ENCODE measurements around the gene PRKCE.

PRKCE gene

DNA sequence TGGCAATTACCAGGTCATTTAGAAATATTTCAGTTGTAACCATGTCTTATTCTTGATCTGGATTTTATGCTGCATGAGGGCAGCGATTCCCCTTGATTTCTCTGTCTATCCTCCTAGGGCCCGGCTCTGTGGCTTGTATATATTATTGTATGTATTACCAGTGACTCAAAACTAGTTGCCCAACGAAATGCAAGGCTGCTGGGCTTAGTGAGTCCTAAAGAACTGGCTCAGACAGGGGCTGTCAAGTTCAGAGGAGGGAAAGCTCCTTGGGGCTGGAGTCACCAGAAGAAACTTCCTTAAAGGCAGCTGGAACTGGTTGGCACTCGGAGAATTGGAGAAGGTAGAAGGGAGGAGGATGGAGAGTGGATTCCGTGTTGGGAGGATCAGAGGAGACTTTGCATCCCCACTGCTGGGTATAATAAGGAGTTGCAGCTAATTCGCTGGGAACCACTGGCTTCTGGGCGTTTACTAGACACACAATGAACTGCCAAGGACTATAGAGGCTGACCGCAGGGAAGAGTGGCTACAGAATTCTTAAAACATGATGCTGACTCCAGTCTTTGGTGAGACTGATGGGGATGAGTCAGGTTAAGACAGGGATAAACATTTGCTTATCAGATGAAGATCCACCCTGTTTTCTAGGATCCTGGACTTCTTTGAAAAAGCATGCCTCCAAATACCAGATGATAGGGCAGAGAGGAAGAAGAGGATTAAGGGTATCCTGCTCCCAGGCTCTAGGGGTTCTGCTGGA lies 104.3 kb downstream of the PRKCE start:
- no peak for DNase-seq (ENCODE audit: low read depth)

DNA sequence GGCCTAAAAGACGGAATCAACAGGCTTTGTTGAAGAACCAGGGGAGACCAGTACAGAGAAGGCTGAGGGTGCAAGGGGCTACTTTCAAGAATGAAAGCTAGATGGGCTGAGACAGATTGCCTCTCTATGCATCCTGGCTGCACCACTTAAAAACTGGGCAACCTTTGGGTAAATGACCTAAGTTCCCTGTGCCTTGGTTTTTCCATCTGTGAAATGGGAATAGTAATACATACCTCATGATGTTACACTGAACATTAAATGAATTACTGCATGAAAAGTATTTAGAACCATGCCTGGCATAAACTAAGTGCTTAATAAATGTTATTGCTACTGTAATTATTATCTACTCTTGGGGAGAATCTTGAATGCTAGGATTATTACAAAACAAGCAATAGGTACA lies 106.5 kb downstream of the PRKCE start:
- DNase-seq (ENCODE audit: low read depth) = no peak

DNA sequence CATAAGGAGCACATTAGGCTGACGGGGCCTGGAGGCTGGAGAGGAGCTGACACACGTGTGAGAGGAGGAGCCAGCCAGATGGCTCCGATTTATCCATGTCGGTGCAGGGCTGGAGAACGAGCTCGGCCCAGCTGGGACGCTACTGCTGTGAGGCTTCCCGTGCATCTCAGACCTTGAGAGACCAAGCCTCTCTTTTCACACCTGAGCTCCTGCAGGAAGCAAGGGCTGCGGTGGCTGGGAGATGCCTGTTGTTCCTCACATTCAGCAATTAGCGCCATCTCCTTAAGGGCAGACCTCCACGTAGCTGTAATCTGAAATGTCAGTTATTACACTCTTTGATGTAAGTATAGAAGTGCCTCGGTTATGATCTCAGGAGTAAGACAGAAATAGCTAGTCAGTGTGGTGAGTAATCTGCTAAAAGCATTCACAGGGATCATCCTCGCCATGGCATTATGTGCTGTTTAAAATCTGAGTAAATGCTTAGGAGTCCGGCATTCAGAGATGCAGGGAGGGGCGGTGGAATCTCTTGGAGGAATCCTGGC lies 107.9 kb downstream of the PRKCE start:
- no peak for DNase-seq (ENCODE audit: low read depth)

DNA sequence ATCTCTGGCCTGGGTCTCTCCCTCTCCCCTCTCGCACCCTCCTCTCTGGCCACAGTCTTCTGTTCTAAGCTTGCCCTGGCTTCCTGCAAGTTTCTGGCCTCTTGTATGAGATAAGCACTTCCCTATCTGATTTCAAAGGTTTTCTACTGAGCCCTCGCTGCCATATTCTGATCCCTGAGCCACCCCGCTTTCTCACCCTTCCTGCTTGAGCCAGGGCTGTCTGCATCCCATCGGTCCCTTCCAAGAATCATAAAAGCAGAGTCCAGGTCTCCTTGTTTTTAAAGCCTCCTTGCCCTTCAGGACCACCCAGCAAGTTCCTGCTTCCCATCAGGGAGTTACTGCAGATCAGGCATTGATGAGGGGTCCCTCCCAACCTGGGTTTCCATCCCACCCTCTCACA lies 110.2 kb downstream of the PRKCE start:
- no peak for DNase-seq (ENCODE audit: low read depth)

DNA sequence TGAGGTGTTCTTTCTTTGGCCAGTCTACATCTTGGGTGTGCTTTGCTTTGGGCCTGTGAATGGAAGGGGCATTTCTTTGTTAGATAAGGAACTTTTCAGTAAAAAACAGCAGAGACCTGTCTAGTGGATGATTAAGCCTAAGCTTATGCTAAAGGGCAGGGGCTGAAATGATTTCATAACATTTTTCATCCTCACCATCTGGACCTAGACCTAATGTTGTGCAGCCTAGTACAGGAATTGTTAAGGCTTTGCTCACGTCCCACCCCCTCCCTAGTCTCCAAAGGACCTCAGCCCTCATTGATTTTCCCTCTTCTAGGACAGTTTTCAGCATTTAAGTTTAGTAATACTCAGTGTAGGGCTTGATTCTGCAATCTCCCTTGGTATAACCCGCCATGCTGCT lies 111.8 kb downstream of the PRKCE start:
- no peak for DNase-seq (ENCODE audit: low read depth)

DNA sequence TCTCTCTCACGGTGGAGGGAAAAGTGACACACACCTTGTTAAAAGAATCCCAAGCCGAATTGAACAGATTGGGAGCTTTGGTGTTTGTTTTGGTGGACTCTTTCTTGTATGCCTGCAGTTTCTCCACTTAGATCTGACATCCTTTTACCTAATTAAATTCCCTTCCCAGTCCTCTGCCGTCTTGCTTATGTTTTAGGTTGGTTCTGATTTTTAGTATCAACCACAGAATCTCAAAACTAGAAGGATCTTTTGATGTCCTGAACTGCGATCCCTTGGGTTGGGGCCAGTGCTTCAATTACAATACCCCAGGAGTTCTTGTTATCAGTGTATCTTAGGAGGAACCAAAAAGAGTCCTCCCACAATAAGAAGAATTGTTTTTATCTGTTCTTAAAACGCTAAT lies 112.3 kb downstream of the PRKCE start:
- no peak for DNase-seq (ENCODE audit: low read depth)

DNA sequence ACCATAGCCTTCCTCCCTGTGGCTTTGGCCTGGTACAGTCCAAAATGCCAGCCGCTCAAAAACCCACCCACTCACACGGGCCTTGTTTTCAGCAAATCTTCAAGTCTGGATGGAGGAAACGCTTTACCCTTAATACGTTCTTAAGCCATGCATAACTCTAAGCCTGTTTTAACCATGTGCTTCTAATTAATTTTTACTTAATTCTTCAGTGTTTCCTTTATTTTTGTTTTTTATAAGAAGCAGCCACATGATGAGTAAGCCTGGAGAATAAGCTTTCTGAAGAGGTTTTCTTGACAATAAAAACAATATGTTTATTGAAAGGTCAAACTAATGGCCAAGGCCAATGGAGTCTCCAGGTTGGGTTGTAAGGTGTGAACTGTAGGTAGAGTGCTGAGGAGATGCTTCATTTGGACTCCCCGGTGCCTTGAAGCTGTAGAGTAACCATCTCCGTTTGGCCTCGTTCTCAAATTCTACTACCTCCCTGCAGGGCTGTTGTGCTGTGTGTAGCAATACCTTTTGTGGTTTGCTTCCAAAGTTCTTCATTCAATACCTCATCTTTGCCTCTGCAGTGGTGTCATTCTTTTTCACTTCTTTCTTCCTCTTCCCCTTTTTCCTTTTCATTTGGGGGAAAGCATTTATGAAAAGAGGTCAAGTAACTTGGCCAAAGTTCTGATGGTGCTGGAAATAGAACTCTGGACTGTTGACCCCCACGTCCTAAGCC lies 113.7 kb downstream of the PRKCE start:
- DNase-seq (ENCODE audit: low read depth) = no peak

DNA sequence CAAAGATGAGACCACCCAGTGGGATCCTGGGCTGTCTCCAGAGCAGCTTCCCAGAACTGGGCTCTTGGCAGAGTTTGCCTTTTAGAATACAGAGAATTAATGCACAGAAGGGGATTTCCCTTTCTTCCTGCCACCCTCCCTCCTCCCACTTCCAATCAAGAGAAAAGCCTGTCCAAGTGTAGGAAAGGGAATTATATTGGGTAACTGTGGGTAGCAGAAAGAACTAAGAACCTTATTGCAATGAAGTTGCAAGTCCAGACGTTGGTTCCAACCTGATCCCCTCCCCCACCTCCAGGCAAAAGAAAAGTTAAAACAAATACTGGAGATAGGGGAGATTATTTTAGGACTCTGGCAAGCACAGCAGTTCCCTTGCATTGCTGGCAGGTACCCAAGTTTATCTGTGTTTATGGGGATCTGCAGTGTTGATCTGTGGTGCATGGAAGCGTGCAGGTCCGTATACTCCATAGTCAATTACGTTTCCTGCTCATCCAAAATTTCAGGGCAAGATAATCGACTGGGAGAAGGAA lies 114.3 kb downstream of the PRKCE start:
- DNase-seq (ENCODE audit: low read depth) = no peak

DNA sequence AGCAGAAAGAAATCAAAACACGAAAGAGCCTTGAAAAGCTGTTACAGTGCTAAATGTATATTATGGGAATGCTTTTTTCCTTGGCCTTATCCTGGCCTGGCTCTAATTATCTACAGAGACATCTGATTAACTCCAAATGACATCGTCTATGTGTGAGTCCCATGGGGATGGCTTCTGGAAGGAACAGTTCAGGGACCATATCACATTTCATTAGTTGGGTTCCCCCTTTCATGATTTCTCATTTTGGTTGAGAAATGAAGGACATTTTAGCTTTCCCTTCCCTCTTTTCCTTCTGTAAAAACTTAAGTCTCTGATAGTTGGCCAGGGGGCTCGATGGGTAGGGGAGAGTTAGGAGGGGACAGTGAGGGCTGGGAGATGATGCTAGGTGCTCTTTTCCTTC lies 116.7 kb downstream of the PRKCE start:
- DNase-seq (ENCODE audit: low read depth) = no peak

DNA sequence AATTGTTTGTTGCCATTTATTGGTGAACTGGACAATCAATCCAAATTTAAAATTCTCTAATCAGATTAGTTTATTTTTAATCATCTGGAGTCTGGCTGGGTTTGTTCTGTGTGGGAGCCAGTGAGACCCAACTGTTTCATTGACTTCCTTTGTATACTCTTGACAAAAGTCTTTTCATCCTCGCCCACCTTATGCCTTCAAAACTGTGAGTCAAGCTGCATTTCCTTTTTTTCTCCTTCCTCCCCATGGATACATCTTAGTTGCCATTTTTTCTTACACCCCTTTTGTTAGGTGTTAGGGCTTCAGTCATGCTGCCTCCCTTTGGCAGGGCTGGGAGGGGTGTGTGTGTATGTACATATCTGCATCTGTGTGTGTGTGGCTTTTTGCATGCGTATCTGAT lies 117.6 kb downstream of the PRKCE start:
- DNase-seq (ENCODE audit: low read depth) = no peak

DNA sequence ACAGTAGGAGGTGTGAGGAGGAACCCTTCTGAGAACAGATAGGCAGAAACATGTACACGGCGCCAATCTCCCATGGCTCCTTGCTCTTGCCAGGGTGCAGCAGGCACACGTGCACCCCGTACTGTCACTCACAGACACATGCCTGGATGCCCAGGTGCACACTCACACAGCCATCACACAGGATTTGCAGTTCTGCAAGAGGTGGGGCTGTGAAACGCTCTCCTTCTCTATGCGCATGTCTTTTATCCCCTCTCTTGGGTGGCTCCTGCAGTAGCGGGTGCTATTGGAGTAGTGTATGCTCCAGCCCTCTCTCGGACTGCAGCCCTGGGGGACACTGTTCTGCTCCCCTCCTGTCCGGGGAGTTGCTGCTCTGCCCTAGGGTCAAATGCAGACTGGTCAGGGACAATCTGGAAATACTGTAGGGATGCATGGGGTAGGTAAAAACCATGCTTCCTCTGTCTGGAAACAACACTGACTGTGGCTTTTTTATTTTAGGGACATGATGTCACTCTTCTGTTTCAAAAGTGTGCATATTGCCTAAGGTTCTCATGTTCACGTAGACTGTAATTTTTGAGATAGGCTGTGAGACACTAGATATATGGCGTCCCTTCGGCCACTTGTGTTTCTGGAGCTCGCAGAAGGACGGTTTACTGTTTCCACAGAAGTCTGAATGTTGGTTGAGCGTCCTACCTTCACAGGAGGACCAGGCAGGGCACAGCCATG lies 118.5 kb downstream of the PRKCE start:
- no peak for DNase-seq (ENCODE audit: low read depth)

DNA sequence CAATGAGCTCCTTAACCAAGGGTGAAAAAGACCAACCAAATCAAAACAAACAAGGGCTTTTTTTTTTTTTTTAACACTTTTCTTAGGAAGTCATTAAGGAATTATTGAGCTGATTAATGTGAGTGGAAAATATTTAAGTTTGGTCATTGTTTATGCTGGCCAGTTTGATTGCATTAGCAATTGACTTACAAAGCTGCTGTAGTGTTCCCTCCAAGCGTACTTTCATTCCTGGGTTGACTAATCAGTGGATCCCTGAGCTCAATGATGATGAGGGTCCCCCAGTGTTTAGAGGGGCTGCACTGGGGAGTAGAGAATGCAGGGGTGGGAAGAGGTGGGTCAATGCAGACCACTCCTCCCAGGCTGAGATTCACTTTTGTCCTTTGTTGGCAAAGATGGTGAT lies 119.3 kb downstream of the PRKCE start:
- DNase-seq (ENCODE audit: low read depth) = no peak

DNA sequence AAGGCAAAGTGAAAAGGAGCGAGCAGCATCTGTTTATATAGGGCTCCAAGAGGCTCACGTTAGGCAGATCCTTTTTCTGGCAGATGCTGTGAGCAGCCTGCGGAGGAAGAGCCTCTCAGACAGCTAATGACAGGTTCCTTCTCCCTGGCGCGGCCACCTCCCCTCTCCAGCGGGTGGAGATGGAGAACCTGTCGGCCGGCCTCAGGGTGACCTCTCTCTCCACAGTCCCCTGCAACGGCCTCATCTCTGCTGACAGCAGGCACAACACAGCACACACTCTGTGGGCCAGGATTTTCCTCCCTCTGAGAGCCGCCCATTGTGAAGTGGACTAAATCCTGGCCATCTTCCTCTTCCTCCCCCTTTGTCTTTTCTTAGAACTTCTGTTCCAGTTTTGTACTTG lies 119.8 kb downstream of the PRKCE start:
- DNase-seq (ENCODE audit: low read depth) = no peak

DNA sequence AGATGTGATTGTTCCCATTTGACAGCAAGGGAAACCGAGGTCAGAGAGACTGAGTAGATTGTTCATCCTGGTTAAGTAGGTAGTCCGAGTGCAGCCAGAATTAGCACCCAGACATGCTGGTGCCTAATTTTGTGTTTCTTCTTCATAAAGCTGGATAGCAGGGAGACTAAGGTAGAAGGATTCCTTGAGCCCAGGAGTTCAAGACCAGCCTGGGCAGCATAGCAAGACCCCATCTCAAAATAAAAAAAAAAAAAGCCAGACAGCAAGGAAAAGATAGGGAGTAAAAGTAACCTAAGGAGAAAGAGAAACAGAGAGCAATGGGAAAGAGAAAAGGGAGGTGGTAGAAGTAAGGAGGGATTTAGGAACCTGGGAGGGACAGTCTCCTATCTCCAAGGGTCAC lies 120.6 kb downstream of the PRKCE start:
- DNase-seq (ENCODE audit: low read depth) = no peak

DNA sequence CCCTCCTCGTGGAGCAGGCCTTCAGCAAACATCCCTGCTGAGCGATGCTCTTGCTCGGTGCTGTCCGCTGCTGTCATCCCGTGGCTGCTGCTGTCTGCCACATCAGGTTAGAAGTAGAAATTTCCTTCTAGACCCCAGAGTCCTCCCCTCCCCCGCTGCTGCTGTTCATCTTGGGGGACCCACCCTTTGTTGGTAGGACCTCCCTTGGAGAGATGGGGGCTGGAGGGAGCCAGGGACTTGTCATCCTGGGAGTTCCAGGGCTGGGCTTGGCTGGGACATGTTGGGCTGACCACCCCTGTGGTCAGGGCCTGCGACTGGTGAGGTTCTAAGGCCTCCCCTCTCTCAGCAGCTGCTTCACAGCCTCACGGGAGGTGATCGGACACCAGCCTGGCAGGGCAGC lies 122.4 kb downstream of the PRKCE start:
- no peak for DNase-seq (ENCODE audit: low read depth)

DNA sequence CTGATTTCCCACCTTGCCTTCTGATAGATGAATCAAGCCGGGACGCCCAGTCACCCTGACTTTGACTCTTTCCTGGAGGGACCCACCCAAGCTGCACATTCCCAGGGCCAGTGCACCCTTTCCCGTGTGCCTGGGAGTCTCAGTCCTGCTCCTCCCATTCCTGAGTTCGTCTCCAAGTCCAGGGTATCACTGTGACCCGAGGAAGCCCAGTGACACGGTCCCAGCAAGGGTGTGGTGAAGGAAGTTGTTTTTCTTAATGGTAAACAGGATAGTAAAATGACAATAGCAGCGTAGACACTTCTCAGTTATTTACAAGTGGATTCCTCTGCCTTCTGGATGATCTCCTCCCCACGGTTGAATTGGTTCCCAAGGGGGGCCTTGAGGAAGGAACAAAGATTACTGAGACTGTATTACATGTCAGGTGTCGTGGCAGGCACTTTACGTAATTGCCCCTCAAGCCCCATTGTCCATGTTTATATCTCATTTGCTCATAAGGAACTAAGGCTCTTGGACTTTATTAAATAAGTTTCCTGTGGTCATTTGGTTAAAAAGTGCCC lies 123.3 kb downstream of the PRKCE start:
- no peak for DNase-seq (ENCODE audit: low read depth)

DNA sequence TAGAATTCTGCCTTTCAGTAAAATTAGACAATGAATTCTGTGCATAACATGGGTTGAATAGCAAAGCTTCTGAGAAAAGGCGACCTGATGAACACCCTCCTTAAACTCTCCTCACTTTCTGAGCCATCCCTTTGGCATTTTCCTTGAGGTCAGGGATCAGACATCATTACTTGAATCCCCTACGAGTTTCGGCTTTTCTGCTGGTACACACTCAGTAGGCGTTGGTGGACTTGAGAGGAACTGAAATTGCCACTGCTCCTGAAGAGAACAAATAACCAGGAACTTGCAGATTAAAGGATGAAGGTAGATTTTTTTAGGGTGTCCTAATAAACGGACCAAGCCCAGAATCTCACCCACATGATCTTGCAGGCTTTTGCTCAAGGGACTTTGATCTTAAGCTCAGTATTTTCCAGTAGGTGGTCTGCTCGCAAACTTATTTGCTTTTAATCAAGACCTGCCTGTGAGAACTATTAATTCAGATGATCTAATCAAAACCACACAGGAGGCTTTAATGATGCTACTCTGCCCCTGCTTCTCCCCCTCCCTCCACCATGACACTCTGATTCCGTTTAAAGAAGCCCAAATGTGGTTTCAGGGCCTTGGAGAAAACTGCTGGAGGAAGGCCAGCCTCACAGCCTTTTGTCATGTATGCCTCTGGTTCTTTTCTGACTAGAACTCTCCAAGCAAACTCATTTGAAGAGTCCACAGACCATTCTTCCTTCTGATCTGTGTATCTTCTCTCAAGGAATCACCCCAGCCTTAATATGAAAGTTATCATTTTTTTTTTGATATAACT lies 124.9 kb downstream of the PRKCE start:
- no peak for DNase-seq (ENCODE audit: low read depth)

DNA sequence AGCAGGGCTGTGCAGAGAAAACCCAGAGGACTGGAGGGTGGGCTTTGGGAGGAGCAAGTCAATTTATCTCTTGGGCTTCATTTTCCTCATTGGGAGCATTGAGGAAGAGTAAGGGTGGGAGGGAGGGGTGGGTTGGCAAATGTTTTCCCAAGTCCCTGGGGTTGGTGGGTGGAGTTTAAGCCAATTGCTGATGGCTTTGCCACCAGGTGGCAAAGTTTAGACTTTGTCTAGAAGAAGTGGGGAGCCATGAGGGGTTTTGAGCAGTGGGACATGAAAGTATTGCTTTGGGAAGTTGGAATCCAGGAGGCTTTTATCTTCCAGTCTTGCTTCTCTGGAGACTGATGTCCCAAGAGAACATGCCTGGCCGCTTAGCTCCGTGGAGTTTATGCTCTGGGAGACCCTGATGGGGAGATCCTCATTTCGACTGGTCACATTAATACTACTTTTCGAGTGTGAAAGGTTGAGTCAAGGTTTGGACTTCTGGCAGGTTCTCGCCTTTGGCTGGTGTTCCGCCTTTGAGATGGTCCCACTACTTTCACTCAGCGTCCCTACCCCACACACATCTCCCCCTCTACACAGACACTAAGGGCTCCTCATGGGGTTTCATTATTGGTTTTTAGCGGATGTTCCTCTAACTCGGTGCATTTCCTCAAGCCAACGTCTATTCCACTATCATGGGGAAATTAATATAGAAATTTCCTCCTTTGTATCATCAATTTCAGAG lies 126.7 kb downstream of the PRKCE start:
- no peak for DNase-seq (ENCODE audit: low read depth)

DNA sequence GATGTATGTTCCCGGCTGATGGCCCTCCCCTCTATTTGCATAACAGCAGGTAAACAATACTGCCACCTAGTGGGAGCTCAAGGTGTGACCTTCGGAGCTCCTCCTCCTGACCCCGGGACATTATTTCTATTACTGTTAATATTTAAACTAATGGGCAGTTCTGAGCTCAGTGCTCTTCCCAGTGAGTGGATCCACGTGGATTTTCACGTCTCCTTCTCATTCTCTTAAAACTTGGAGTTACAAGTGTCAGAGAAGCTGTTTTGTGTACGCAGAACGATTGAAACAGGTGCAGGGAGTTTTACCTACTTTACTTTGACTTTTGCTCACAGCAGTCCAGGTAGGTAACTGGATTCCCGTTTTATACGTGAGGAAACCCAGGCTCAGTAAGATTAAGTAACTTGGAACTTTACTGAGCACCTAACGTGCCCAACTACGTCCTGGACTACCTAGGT lies 127.3 kb downstream of the PRKCE start:
- DNase-seq (ENCODE audit: low read depth) = peak; percentile 37

DNA sequence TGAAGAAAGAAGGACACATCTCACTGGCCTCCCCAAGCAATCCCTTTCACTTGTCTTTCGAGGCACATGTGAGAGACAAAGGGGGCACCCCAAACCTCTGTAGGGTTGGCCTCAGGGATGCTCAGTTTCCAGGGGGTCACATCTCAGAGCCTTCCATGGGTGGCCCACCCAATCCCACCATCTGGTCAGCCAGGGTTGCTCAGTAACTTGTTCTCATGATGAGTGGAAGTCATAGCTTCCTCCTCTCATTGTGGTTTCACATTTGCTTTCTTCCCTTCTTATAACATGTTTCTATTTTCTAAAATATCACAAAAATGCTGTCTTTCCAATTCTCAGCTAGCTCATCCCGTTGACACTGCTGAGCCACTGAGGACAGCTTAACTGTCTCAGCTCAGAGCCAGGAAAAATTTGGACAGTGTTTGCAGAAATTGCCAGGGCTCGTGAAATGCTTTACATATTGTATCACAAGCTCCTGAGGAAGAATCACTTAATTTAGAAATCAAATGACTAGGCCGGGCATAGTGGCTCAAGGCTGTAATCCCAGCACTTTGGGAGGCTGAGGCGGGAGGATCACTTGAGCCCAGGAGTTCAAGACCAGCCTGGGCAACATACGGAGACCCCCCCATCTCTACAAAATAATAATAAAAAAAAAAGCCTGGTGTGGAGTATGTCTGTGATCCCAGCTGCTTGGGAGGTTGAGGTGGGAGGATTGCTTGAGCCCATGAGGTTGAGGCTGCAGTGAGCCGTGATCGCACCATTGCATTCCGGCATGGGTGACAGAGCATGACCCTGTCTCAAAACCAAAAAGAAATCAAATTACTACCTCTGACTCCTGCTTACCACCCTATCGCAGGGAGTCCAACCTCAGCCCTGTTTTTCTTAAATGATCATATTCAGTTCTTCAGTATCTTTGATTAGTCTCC lies 129.3 kb downstream of the PRKCE start:
- no peak for DNase-seq (ENCODE audit: low read depth)
